Measurements from ENCODE around the gene PLD6.

The PLD6 gene

GRCh38 chr17:17225901-17226300, 19.8 kb upstream of the PLD6 start:
- FAIRE-seq (no peak), DNase-seq (ENCODE audit: insufficient read length, low spot score) (no peak)
- TF ChIP-seq CTCF (IDR thresholded peaks at IDR 0.05; ENCODE audit: insufficient read depth, missing control alignments): no peak

- FAIRE-seq: no peak
Measured at GRCh38 chr17:17224137-17224536, 18.0 kb upstream of the PLD6 start.

GRCh38 chr17:17223736-17224135, 17.6 kb upstream of the PLD6 start:
- TF ChIP-seq CTCF (IDR thresholded peaks at IDR 0.05; ENCODE audit: insufficient read depth, missing control alignments): no peak
- FAIRE-seq (no peak), DNase-seq (ENCODE audit: insufficient read length, low spot score) (no peak)

More at GRCh38 chr17:17224137-17224536, 18.0 kb upstream of the PLD6 start:
- TF ChIP-seq CTCF (IDR thresholded peaks at IDR 0.05; ENCODE audit: insufficient read depth, missing control alignments): no peak
- no peak for DNase-seq (ENCODE audit: insufficient read length, low spot score)

- TF ChIP-seq CTCF (IDR thresholded peaks at IDR 0.05; ENCODE audit: insufficient read depth, missing control alignments): no peak
- no peak for FAIRE-seq
- DNase-seq (ENCODE audit: insufficient read length, low spot score): no peak
Measured at GRCh38 chr17:17221329-17221728, 15.2 kb upstream of the PLD6 start.

- no peak for TF ChIP-seq CTCF (IDR thresholded peaks at IDR 0.05; ENCODE audit: insufficient read depth, missing control alignments)
- no peak for DNase-seq (ENCODE audit: insufficient read length, low spot score)
- no peak for FAIRE-seq
Measured at GRCh38 chr17:17220529-17220928, 14.4 kb upstream of the PLD6 start.

- FAIRE-seq (no peak), DNase-seq (ENCODE audit: insufficient read length, low spot score) (no peak)
- TF ChIP-seq CTCF (IDR thresholded peaks at IDR 0.05; ENCODE audit: insufficient read depth, missing control alignments): no peak
Measured at GRCh38 chr17:17217995-17218394, 11.9 kb upstream of the PLD6 start.

- no peak for TF ChIP-seq CTCF (IDR thresholded peaks at IDR 0.05; ENCODE audit: insufficient read depth, missing control alignments)
- FAIRE-seq: no peak
Measured at GRCh38 chr17:17216776-17217175, 10.6 kb upstream of the PLD6 start.

More at GRCh38 chr17:17216776-17217175, 10.6 kb upstream of the PLD6 start:
- no peak for DNase-seq (ENCODE audit: insufficient read length, low spot score)
